ENCODE measurements around the gene GAA. TPM values are rescaled to one million over a fixed set of nuclear protein-coding genes. Genes with fewer than 3 reads are reported as not detected.
"Not testable (repeated sequence)": the region's sequence is repeated elsewhere in the genome, so short reads cannot be mapped to it uniquely, and the experiment has no call there.

GAA gene
- total RNA-seq, 1 donor from 2014 or later, result 8.9 TPM

DNA sequence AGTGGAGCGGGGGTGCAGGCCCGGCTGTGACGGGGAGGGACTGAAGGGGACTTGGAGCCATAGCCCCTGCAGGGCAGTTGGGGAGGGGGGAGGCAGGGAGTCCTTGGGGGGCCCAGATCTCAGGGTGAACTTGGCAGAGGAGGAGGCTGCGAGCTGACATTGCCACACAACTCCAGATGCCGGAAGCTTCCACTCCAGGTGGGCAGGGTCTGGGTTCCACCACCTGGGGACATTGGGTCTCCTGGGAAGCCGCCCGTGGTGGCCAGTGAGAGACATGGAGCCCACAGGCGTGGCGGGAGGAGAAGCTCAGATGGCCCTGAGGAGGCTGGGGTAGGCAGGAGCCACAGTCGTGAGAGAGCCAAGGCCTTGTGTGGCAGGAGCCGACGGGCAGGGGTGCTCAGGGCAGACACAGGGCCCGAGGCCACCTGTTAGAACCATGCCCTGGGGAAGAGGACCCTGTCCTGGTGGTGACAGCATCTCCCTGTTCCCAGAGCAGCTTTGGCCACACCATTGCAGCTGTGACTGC, 18.2 kb upstream of the GAA start:
- no peak for DNase-seq (ENCODE audit: low read depth)
- H3K4me3 ChIP-seq (ENCODE audit: low read depth, low read length), result no peak overlapping the region
- TF ChIP-seq, protein P1, sequence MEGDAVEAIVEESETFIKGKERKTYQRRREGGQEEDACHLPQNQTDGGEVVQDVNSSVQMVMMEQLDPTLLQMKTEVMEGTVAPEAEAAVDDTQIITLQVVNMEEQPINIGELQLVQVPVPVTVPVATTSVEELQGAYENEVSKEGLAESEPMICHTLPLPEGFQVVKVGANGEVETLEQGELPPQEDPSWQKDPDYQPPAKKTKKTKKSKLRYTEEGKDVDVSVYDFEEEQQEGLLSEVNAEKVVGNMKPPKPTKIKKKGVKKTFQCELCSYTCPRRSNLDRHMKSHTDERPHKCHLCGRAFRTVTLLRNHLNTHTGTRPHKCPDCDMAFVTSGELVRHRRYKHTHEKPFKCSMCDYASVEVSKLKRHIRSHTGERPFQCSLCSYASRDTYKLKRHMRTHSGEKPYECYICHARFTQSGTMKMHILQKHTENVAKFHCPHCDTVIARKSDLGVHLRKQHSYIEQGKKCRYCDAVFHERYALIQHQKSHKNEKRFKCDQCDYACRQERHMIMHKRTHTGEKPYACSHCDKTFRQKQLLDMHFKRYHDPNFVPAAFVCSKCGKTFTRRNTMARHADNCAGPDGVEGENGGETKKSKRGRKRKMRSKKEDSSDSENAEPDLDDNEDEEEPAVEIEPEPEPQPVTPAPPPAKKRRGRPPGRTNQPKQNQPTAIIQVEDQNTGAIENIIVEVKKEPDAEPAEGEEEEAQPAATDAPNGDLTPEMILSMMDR (conservative IDR thresholded peaks at IDR 0.05; ENCODE audit: low read depth, low read length), result no peak

DNA sequence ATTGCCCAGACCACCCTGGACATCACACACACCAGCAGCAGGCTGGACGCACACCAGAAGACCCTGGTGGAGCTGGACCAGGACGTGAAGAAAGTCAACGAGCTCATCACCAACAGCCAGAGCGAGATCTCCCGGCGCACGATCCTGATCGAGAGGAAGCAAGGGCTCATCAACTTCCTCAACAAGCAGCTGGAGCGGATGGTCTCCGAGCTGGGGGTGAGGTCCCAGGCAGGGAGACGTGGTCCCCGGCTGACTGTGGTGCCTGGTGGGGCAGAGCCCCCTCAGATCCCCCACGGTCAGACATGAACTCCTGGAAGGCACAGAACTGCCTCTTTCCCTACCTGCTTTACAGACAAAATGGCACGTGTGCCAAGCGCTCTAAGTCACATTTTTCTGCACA, 16.6 kb upstream of the GAA start:
- TF ChIP-seq, protein P1 (conservative IDR thresholded peaks at IDR 0.05; ENCODE audit: low read depth, low read length), result no peak
- no peak for DNase-seq (ENCODE audit: low read depth)
- no peak overlapping the region for H3K4me3 ChIP-seq (ENCODE audit: low read depth, low read length)

DNA sequence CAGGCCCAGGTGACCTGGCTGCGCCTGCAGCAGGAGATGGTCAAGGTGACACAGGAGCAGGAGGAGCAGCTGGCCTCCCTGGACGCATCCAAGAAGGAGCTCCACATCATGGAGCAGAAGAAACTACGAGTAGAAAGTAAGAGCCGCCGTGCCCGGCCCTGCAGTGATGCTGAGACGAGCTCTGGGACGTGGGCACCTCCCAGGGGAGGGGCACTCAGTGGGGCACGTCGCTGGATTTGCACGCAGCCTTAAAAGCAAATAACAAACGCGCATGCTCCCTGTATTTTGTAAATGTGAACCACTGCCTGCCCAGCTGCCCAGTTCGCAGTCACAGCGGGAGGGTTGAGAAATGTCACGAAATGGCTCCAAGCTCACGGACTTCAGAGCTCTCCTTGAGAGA, 15.3 kb upstream of the GAA start:
- TF ChIP-seq, protein P1 (conservative IDR thresholded peaks at IDR 0.05; ENCODE audit: low read depth, low read length), result no peak
- no peak for DNase-seq (ENCODE audit: low read depth)
- no peak overlapping the region for H3K4me3 ChIP-seq (ENCODE audit: low read depth, low read length)

DNA sequence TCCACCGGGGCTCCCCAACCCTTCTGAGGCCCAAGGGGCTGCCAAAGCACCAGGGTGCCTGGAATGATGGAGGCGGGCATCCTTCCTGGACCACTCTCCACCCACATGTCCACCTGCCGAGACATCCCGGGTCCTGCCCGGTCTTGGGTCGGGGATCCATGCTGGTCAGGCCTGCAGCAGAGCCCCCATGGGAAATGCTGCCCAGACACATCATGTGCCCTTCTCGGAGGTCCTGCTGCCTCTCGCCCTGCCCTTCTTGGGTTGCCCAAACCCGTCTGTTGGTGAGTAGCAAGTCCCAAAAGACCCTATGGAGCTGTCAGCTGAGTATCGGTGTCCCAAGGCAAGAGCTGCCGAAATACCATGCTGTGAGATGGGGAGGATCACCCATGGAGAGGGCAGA, 14.8 kb upstream of the GAA start:
- TF ChIP-seq, protein P1 (conservative IDR thresholded peaks at IDR 0.05; ENCODE audit: low read depth, low read length), result no peak
- H3K4me3 ChIP-seq (ENCODE audit: low read depth, low read length), result no peak overlapping the region
- no peak for DNase-seq (ENCODE audit: low read depth)

DNA sequence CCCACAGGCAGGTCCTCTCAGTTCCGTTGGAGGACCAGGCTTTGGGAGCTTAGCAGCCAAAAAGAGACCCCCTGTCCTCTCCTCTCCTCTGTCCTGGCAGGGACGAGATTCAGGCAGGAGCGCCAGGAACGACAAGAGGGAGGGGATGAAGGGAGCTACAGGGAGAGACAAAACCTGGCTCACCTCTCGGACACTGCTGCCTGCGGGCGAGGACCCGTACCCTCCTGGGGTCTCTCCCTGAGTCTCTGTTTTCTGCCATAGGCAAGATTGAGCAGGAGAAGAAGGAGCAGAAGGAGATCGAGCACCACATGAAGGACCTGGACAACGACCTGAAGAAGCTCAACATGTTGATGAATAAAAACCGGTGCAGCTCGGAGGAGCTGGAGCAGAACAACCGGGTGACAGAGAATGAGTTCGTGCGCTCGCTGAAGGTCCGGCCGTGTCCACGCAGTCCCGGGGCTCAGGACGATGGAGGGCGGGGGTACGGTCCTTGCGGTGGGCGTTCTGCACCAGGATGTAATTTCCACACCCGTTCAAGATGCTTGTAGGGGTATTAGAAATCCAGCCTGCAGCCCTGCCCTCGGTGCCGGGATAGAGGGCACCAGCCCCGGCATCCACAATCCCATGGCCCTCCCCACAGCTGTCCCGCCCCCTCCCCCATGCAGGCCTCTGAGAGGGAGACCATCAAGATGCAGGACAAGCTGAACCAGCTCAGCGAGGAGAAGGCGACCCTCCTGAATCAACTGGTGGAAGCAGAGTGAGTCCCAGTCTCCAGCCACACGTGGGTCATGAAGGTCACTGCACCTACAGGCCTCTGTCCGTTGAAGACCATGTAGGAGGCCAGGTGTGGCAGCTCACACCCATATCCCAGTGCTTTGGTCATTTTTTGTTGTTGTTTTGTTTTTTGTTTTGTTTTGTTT, 13.8 kb upstream of the GAA start:
- no peak for DNase-seq (ENCODE audit: low read depth)
- H3K4me3 ChIP-seq (ENCODE audit: low read depth, low read length), result no peak overlapping the region
- TF ChIP-seq, protein P1 (conservative IDR thresholded peaks at IDR 0.05; ENCODE audit: low read depth, low read length), result no peak

DNA sequence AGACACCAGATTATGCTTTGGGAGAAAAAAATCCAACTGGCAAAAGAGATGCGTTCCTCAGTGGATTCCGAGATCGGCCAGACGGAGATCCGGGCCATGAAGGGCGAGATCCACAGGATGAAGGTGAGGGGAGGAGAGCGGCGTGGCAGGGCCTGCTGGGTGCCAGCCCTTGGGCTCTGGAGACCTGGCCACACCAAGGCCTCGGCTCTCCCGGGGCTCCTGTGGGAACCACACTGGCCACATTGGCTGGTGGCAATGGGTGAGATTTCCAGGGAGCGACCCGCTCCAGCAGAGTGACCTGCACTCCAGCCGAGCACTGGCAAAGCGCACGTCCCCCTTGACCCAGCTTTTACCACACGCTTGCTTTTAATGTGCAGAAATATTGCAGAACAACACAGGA, 11.6 kb upstream of the GAA start:
- no peak overlapping the region for H3K4me3 ChIP-seq (ENCODE audit: low read depth, low read length)
- TF ChIP-seq, protein P1 (conservative IDR thresholded peaks at IDR 0.05; ENCODE audit: low read depth, low read length), result no peak
- DNase-seq (ENCODE audit: low read depth), result no peak

DNA sequence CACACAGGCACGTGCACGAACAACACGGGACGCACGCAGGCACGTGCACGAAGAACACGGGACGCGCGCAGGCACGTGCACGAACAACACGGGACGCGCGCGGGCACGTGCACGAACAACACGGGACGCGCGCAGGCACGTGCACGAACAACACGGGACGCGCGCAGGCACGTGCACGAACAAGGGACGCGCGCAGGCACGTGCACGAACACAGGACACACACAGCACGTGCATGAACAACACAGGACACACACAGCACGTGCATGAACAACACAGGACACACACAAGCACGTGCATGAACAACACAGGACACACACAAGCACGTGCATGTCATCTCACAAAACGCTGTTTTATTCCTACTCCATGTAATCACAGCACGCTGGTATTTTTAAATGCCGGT, 11.2 kb upstream of the GAA start:
- DNase-seq (ENCODE audit: low read depth), result not testable (repeated sequence)

More for the DNA sequence above, 11.2 kb upstream of the GAA start:
- H3K4me3 ChIP-seq (ENCODE audit: low read depth, low read length), result not testable (repeated sequence)

Data from epithelial cell of proximal tubule (primary cell).